HTR-8/SVneo (cell line): ENCODE measurements around the gene PCYOX1L.

ENCODE experiments used
- DNase-seq: peaks from one replicate; pipeline ENCODE4 v3.0.0; 2011; ENCODE audit warnings: low spot score, mixed read lengths; ENCODE audit not compliant: insufficient read length
- FAIRE-seq: peaks from 2 replicates; lab custom pipeline; 2011; peaks lifted over from hg19 to GRCh38; lab: Jason Lieb, UNC

Gene PCYOX1L

GRCh38 chr5:149415066-149415967 lies 57.5 kb downstream of the PCYOX1L start:
- no peak for FAIRE-seq

GRCh38 chr5:149416987-149417710 lies 59.3 kb downstream of the PCYOX1L start:
- DNase-seq = no peak
- FAIRE-seq = no peak

More at GRCh38 chr5:149415066-149415967, 57.5 kb downstream of the PCYOX1L start:
- DNase-seq = no peak

GRCh38 chr5:149417711-149418368 lies 60.0 kb downstream of the PCYOX1L start:
- FAIRE-seq = no peak
- DNase-seq = no peak

GRCh38 chr5:149418910-149419531 lies 61.2 kb downstream of the PCYOX1L start:
- DNase-seq (no peak), FAIRE-seq (no peak)
